HAP-1 (cell line): ENCODE results near the gene DOK7.
"Not testable (repeated sequence)": the region's sequence is repeated elsewhere in the genome, so short reads cannot be mapped to it uniquely, and the experiment has no call there.

Source experiments
- DNase-seq, 2 experiments: peaks; one replicate each; pipeline ENCODE4 v3.0.0-alpha.2; 2016 to 2020; ENCODE audit warnings: low spot score in 2 of 2
- H3K27me3 ChIP-seq: fragments of 250-450 bp; sonication (Bioruptor Pico); 2 replicates; pipeline ENCODE4 v1.5.1; 2020; ENCODE audit warnings: low read depth, mild to moderate bottlenecking, moderate library complexity
- H3K36me3 ChIP-seq: fragments of 250-450 bp; sonication (Bioruptor Pico); replicated peaks from 2 replicates; pipeline ENCODE4 v1.5.1; 2020; ENCODE audit warnings: mild to moderate bottlenecking
- H3K4me1 ChIP-seq: fragments of 250-450 bp; sonication (Bioruptor Pico); 2 replicates; pipeline ENCODE4 v1.5.1; 2020; ENCODE audit warnings: mild to moderate bottlenecking
- H3K4me3 ChIP-seq: fragments of 250-450 bp; sonication (Bioruptor Pico); 2 replicates; pipeline ENCODE4 v1.5.1; 2020; ENCODE audit warnings: mild to moderate bottlenecking, moderate library complexity
- H3K9me3 ChIP-seq: fragments of 250-450 bp; sonication (Bioruptor Pico); 2 replicates; pipeline ENCODE4 v1.5.1; 2020; ENCODE audit warnings: mild to moderate bottlenecking, moderate library complexity
- in situ Hi-C: fragments of 300-500 bp; cut with MboI; formaldehyde crosslinking; loops from 3 replicates; pipeline ENCODE4 v1.14.3; 2020; ENCODE audit warnings: low sequenced_read_pairs, inconsistent platforms, mixed read lengths

DOK7 gene

GRCh38 chr4:3531879-3532750, 69.0 kb downstream of the DOK7 start, which contains the start of gene LRPAP1:
Gene LRPAP1, minus strand, starts transcription at chr4:3532422. Its CDS starts 10 bp downstream, at chr4:3532412.
- peaks cover 9% of the 10 kb centered on the region; the same call in 1 of the 2 replicates for H3K4me1 ChIP-seq
- peak; percentile 79 to 93 for DNase-seq
- peaks cover 4% of the 10 kb centered on the region for H3K36me3 ChIP-seq
- H3K9me3 ChIP-seq: no peaks in the 10 kb centered on the region
- in situ Hi-C loops: no loop called here
- no peaks in the 10 kb centered on the region for H3K27me3 ChIP-seq
- H3K4me3 ChIP-seq: peak within 1 kb of the TSS; percentile 94

- H3K9me3 ChIP-seq: no peaks in the 10 kb centered on the region
- no peak for DNase-seq
- peaks cover 4% of the 10 kb centered on the region; the same call in 1 of the 2 replicates for H3K36me3 ChIP-seq
- H3K27me3 ChIP-seq: no peaks in the 10 kb centered on the region
- peak overlapping the region; percentile 94 for H3K4me3 ChIP-seq
- H3K4me1 ChIP-seq: peaks cover 9% of the 10 kb centered on the region; the same call in 1 of the 2 replicates
- in situ Hi-C loops: no loop called here
Observed at GRCh38 chr4:3532751-3533422, 69.8 kb downstream of the DOK7 start.

- no peaks in the 10 kb centered on the region for H3K27me3 ChIP-seq
- H3K9me3 ChIP-seq: no peaks in the 10 kb centered on the region
- H3K4me1 ChIP-seq: peaks cover 9% of the 10 kb centered on the region; the same call in 1 of the 2 replicates
- DNase-seq: no peak
- no peak overlapping the region for H3K4me3 ChIP-seq
- H3K36me3 ChIP-seq: peaks cover 2% of the 10 kb centered on the region; the same call in 1 of the 2 replicates
- in situ Hi-C loops: no loop called here
Observed at GRCh38 chr4:3533423-3533820, 70.3 kb downstream of the DOK7 start.

GRCh38 chr4:3535812-3536211, 72.7 kb downstream of the DOK7 start:
- in situ Hi-C loops, DNase-seq: not testable (repeated sequence)

GRCh38 chr4:3538906-3539305, 75.8 kb downstream of the DOK7 start:
- H3K27me3 ChIP-seq, H3K4me1 ChIP-seq, H3K4me3 ChIP-seq, H3K36me3 ChIP-seq, DNase-seq, in situ Hi-C loops, H3K9me3 ChIP-seq: not testable (repeated sequence)

More at GRCh38 chr4:3535812-3536211, 72.7 kb downstream of the DOK7 start:
- not testable (repeated sequence) for H3K4me1 ChIP-seq, H3K36me3 ChIP-seq, H3K4me3 ChIP-seq, H3K27me3 ChIP-seq, H3K9me3 ChIP-seq

- in situ Hi-C loops, H3K4me1 ChIP-seq, H3K27me3 ChIP-seq, H3K4me3 ChIP-seq, DNase-seq, H3K9me3 ChIP-seq, H3K36me3 ChIP-seq: not testable (repeated sequence)
Observed at GRCh38 chr4:3543415-3543814, 80.3 kb downstream of the DOK7 start.
